ENCODE results near the gene NUP62. TPM values are rescaled to one million over a fixed set of nuclear protein-coding genes. Genes with fewer than 3 reads are reported as not detected.

Gene NUP62
- total RNA-seq, 1 experiment from 2014 or later: 127 TPM

DNA sequence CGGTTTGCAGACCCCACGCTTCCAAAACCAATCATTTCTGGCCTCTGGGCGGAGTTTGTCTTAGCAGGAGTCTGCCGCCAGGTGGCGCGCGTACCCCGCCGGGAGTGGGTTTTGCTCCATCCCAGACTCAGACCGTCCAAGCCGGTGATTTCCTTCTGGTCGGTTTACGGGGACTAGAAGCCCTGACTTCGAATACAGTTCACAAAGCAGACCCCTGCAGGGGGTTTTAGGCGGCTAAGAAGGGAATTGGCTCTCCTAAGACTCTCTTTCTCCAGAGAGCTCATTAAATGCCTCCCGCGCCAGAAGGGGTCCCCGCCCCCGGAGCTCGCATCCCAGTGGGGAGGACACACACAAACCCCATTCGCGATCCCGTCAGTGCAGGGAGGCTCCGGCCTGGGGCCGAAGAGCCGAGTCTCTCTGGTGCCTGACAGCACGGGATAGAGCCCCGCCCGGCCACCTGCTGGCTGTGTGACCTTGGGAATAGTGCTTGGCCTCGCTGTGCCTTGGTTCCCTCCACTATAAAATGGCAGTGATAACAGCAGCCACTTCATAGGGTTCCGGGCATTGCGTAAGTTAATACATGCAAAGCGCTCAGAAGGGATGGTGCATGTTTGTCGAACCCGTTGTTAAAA is 8.6 kb upstream of the NUP62 start:
- peak; percentile 98 for TF ChIP-seq CTCF (conservative IDR thresholded peaks at IDR 0.05)
- Histone ChIP-seq H2BK20ac (ENCODE audit: low read depth, low read length, poor library complexity, severe bottlenecking) (no peak overlapping the region), H3K56ac (ENCODE audit: insufficient read length, low read depth, low read length) (no peak overlapping the region), H2AK5ac (ENCODE audit: insufficient read length, low read length) (no peak overlapping the region), H3K4me2 (ENCODE audit: insufficient read depth, insufficient read length, low read length) (no peak overlapping the region), H2BK12ac (ENCODE audit: insufficient read length, low read depth, low read length) (no peak overlapping the region), H4K91ac (ENCODE audit: insufficient read length, low read depth, low read length) (no peak overlapping the region), H3K79me1 (ENCODE audit: insufficient read depth, low read depth, low read length, poor library complexity, severe bottlenecking) (no peaks in the 10 kb centered on the region), H3K79me2 (ENCODE audit: insufficient read depth, low read length) (no peaks in the 10 kb centered on the region), H2AFZ (ENCODE audit: low read length) (no peak overlapping the region), H3K9me3 (ENCODE audit: control insufficient read depth, low read depth, low read length) (no peaks in the 10 kb centered on the region), H2BK15ac (ENCODE audit: low read depth, low read length) (no peak overlapping the region), H3K4ac (ENCODE audit: low read depth, low read length) (no peak overlapping the region), H3K4me1 (ENCODE audit: insufficient read depth, low read length) (no peaks in the 10 kb centered on the region), H3K23me2 (ENCODE audit: insufficient read length, low read depth, low read length, poor library complexity, severe bottlenecking) (no peaks in the 10 kb centered on the region), H4K8ac (replicated peaks; ENCODE audit: insufficient read length, low read depth, low read length) (no peak overlapping the region), H3K14ac (ENCODE audit: insufficient read depth, low read length) (no peak overlapping the region), H3K9ac (ENCODE audit: extremely low read depth, insufficient read length, low read length) (no peak overlapping the region), H2BK5ac (ENCODE audit: insufficient read length, low read length) (no peak overlapping the region), H3T11ph (ENCODE audit: low read length) (no peak overlapping the region), H3K18ac (ENCODE audit: insufficient read length, low read depth, low read length) (no peak overlapping the region), H3K27ac (ENCODE audit: insufficient read length, low read depth, low read length) (no peak overlapping the region), H3K27me3 (ENCODE audit: insufficient read depth, low read length) (no peaks in the 10 kb centered on the region), H4K5ac (ENCODE audit: insufficient read length, low read depth, low read length) (no peak overlapping the region), H3K23ac (ENCODE audit: insufficient read length, low read depth, low read length) (no peak overlapping the region), H2BK120ac (ENCODE audit: low read depth, low read length, poor library complexity, severe bottlenecking) (no peak overlapping the region), H4K20me1 (ENCODE audit: control insufficient read depth, insufficient read depth, insufficient read length) (no peaks in the 10 kb centered on the region)
- peak overlapping the region; percentile 7 to 65; a peak in 3 of 5 replicates for H3K4me3 Mint-ChIP-seq
- WGBS (ENCODE audit: extremely low coverage, insufficient read length, low lambda C conversion rate): no CpG with 5 or more reads among the region's 35 CpGs
- H3K27me3 Mint-ChIP-seq (ENCODE audit: low read depth): peaks cover 10% of the 10 kb centered on the region
- no peaks in the 10 kb centered on the region for H3K9me3 Mint-ChIP-seq
- H3K4me1 Mint-ChIP-seq: peaks cover 0 to 6% of the 10 kb centered on the region in 2 experiments; a peak in 2 of 4 replicates
- peaks cover 4 to 6% (median 6%) of the 10 kb centered on the region in 3 experiments; a peak in 5 of 7 replicates for H3K36me3 Mint-ChIP-seq (ENCODE audit: insufficient read depth in 1 of 3, low read depth in 3 of 3)
- H3K27ac Mint-ChIP-seq: no peak overlapping the region
- peak; percentile 84 for DNase-seq
